Effector memory CD8-positive, alpha-beta T cell (primary cell): ENCODE measurements around the gene PPP2R3A.

Experiments used
- ATAC-seq: fragments of 150-1000 bp; cut with Tn5 transposase; replicated peaks from 2 replicates; pipeline ENCODE4 v1.10.0; 2021; ENCODE audit warnings: mild to moderate bottlenecking, moderate library complexity
- DNase-seq, 3 experiments: peaks; one replicate each; pipeline ENCODE4 v3.0.0; 2021
- H3K27ac Mint-ChIP-seq, 2 donors: one replicate each; pipeline ENCODE4 v1.8.0; 2022; ENCODE audit warnings: mild to moderate bottlenecking in 2 of 2, mixed read lengths in 2 of 2, moderate library complexity in 2 of 2
- H3K27me3 Mint-ChIP-seq, 2 donors: one replicate each; pipeline ENCODE4 v1.8.0; 2022; ENCODE audit warnings: mixed read lengths in 2 of 2
- H3K36me3 Mint-ChIP-seq: one replicate; pipeline ENCODE4 v1.8.0; 2022; ENCODE audit warnings: mild to moderate bottlenecking, moderate library complexity, mixed read lengths; ENCODE audit not compliant: insufficient read depth
- H3K4me1 Mint-ChIP-seq, 2 donors: one replicate each; pipeline ENCODE4 v1.8.0; 2022; ENCODE audit warnings: low read depth in 2 of 2, mixed read lengths in 2 of 2
- H3K4me3 Mint-ChIP-seq, 2 donors: one replicate each; pipeline ENCODE4 v1.8.0; 2022; ENCODE audit warnings: mild to moderate bottlenecking in 2 of 2, mixed read lengths in 2 of 2, moderate library complexity in 2 of 2
- H3K9me3 Mint-ChIP-seq, 2 donors: one replicate each; pipeline ENCODE4 v1.8.0; 2022; ENCODE audit warnings: mixed read lengths in 2 of 2
- total RNA-seq, 9 experiments: gene quantifications; one replicate each; lab custom pipeline; 2026; lab: John Stamatoyannopoulos, UW

PPP2R3A gene, protein sequence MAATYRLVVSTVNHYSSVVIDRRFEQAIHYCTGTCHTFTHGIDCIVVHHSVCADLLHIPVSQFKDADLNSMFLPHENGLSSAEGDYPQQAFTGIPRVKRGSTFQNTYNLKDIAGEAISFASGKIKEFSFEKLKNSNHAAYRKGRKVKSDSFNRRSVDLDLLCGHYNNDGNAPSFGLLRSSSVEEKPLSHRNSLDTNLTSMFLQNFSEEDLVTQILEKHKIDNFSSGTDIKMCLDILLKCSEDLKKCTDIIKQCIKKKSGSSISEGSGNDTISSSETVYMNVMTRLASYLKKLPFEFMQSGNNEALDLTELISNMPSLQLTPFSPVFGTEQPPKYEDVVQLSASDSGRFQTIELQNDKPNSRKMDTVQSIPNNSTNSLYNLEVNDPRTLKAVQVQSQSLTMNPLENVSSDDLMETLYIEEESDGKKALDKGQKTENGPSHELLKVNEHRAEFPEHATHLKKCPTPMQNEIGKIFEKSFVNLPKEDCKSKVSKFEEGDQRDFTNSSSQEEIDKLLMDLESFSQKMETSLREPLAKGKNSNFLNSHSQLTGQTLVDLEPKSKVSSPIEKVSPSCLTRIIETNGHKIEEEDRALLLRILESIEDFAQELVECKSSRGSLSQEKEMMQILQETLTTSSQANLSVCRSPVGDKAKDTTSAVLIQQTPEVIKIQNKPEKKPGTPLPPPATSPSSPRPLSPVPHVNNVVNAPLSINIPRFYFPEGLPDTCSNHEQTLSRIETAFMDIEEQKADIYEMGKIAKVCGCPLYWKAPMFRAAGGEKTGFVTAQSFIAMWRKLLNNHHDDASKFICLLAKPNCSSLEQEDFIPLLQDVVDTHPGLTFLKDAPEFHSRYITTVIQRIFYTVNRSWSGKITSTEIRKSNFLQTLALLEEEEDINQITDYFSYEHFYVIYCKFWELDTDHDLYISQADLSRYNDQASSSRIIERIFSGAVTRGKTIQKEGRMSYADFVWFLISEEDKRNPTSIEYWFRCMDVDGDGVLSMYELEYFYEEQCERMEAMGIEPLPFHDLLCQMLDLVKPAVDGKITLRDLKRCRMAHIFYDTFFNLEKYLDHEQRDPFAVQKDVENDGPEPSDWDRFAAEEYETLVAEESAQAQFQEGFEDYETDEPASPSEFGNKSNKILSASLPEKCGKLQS (N-terminal part only)
- total RNA-seq: 0 to 2.2 (median 0.66) reads per million in 9 experiments

DNA sequence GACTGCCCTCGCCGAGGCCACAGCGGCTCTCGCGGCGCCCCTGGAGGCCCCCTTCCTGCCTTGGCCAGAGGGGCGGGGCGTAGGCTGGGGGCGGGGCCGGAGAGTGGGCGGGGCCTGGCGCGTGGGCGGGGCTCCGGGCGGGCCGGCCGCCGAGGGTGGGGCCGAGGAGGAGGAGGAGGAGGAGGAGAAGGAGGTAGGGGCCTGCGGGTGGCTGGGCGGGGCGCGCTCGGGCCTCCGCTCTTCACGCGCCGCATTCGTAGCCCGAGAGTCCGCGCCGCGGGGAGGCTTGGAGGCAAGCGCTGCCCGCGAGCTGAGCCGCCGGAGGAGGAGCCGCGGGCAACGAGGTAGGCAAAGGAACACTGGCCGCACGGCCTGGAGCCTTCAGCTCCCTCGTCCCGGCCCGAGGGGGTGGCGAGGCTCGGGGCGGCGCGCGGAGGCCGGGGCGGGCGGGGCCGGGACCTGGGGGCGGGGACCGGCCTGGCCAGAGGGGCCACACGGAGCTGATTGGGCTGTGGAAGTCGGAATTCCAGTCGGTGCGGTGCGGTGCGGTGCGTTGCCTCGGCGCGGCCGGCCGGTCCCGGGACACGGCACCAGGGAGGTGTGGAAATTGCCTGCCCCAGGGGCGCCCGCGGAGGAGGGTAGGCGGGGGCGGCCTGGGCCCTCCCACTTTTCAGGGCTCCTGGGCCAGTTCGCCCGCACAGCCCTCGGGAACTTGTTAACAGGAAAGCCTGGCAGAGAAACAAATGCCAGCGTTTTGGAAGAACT lies at the start of gene PPP2R3A:
Gene PPP2R3A (plus strand): TSS at position 223 of the 765 bp plus-strand sequence. CDS start 35,771 bp downstream, outside the sequence.
- H3K27ac Mint-ChIP-seq: peak within 1 kb of the TSS in 1 of 2 donors; percentile 18
- ATAC-seq: peak; percentile 87
- peaks cover 34 to 40% of the 10 kb centered on the region in 2 donors for H3K27me3 Mint-ChIP-seq
- DNase-seq: peak; percentile 53 to 60 (median 55)
- H3K4me3 Mint-ChIP-seq: peak within 1 kb of the TSS; percentile 82 to 83
- H3K9me3 Mint-ChIP-seq: peaks cover 3 to 10% of the 10 kb centered on the region in 2 donors
- peaks cover 4 to 6% of the 10 kb centered on the region in 2 donors for H3K4me1 Mint-ChIP-seq
- H3K36me3 Mint-ChIP-seq: peaks cover 3% of the 10 kb centered on the region

DNA sequence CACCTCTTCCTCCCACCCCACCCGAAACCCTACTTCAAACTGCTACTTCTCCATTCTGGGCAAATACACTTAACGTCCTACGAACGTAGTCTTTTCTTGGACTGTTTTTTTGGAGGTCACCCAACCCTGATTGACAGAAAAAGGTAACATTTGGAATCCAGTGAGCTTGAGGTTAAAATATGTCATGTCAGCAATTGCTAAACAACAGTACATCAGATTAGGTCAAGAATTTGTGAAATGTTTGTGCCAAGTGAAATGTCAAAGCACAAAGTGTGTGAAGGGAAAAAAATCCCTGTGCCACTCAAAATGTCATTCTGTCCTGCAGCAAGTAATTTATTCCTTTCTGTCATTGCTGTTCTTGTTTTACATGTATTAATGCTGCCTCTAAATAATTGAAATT lies 49.2 kb upstream of the PPP2R3A start:
- no peak overlapping the region for H3K27ac Mint-ChIP-seq
- no peaks in the 10 kb centered on the region for H3K36me3 Mint-ChIP-seq
- peaks cover 9 to 10% of the 10 kb centered on the region in 2 donors for H3K27me3 Mint-ChIP-seq
- DNase-seq (no peak), ATAC-seq (no peak)
- H3K9me3 Mint-ChIP-seq: no peaks in the 10 kb centered on the region
- H3K4me1 Mint-ChIP-seq: no peaks in the 10 kb centered on the region
- H3K4me3 Mint-ChIP-seq: no peak overlapping the region

DNA sequence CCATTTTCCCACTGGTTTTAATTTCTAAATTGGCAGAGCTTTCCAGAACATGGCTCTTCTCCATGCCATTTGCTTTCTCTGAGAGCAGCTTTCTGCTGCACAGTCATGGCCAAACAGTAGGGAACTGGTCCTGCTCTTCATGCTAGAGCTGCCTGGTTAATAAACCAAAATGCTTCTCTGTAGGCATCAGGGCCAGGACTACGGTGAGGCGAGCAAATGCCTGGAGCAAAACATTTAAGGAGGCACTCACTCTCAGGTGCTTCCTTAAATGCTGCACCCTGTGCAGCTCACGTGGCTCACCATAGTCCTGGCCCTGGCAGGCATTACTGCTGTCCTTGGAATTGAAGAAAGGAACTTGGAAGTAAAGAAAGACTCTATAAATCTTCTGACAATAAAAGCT lies 48.5 kb upstream of the PPP2R3A start:
- peaks cover 7 to 10% of the 10 kb centered on the region in 2 donors for H3K27me3 Mint-ChIP-seq
- DNase-seq (no peak), ATAC-seq (no peak)
- H3K36me3 Mint-ChIP-seq: no peaks in the 10 kb centered on the region
- no peak overlapping the region for H3K27ac Mint-ChIP-seq
- H3K4me3 Mint-ChIP-seq: no peak overlapping the region
- H3K4me1 Mint-ChIP-seq: no peaks in the 10 kb centered on the region
- H3K9me3 Mint-ChIP-seq: no peaks in the 10 kb centered on the region

DNA sequence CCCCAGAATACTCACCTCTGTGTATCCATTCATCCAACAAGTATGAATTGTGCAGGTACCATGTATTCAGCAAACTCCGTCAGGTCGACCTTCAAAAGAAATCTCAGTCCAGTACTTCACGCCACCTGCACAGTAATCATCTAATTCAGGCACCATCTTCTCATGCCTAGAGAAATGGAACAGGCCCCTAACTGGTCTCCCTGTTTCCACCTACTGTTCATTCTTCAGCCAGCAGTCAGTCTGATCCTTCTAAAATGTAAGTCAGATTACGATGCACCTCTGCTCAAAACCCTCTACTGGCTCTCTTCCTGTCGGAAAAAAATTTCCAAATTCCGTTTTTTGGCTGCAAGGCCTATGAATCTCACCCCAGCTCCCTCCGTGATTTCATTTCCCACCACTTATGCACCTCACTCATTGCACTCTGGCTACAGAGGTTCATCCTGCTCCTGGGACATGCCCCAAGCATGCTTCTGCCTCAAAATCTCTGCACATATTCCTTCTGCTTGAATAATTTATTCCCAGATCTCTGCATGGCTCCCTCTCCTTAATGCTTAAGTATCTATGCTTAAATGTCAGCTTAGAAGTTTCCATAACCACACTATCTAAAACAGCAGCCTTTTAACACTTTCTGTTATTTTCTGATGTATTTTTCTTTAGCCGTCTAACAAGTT lies 47.5 kb upstream of the PPP2R3A start:
- DNase-seq (no peak), ATAC-seq (no peak)
- Mint-ChIP-seq H3K9me3 (no peaks in the 10 kb centered on the region), H3K27ac (no peak overlapping the region), H3K27me3 (peaks cover 7 to 10% of the 10 kb centered on the region in 2 donors), H3K4me1 (no peaks in the 10 kb centered on the region), H3K4me3 (no peak overlapping the region), H3K36me3 (no peaks in the 10 kb centered on the region)

DNA sequence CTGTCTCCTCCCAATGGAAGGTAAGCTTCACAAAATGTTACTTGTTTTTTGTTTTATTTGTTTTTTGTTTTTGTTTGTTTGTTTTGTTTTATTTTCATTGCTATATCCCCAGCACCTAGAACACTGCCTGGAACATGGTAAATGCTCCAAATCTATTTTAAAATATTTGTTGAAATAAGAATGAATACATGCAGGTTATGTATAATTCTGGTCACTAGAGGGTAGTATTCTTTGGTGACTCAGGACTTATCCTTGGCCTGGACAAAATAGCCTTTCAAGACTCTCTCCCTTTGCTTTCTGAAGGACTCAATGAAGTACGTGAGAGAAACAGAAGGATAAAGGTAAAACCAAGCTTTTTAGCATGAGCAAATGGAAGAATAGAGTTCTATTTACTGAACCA lies 46.9 kb upstream of the PPP2R3A start:
- ATAC-seq (no peak), DNase-seq (no peak)
- H3K36me3 Mint-ChIP-seq: no peaks in the 10 kb centered on the region
- no peak overlapping the region for H3K4me3 Mint-ChIP-seq
- peaks cover 7 to 10% of the 10 kb centered on the region in 2 donors for H3K27me3 Mint-ChIP-seq
- H3K9me3 Mint-ChIP-seq: no peaks in the 10 kb centered on the region
- H3K27ac Mint-ChIP-seq: no peak overlapping the region
- H3K4me1 Mint-ChIP-seq: no peaks in the 10 kb centered on the region

DNA sequence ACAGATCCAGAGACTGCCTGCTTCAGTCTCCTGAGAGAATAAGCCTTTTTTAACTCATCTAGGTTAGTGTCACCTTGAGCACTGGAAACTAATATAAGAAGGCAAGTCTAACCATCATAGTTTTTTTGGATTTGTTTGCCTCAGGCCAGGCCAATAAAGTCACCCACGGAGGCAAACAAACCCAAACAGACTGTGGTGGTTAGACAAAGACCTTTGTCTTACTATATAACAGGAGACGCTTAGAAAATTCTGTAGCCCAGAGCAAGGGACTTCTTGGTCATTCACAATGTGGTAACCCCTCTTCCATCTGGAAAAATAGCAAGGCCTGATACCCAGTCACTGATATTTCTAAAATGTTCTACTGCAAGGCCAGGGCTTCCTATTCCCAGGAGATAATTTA lies 45.3 kb upstream of the PPP2R3A start:
- Mint-ChIP-seq H3K4me3 (no peak overlapping the region), H3K27me3 (peaks cover 15 to 17% of the 10 kb centered on the region in 2 donors), H3K4me1 (no peaks in the 10 kb centered on the region), H3K36me3 (no peaks in the 10 kb centered on the region), H3K9me3 (no peaks in the 10 kb centered on the region), H3K27ac (no peak overlapping the region)
- DNase-seq (no peak), ATAC-seq (no peak)

DNA sequence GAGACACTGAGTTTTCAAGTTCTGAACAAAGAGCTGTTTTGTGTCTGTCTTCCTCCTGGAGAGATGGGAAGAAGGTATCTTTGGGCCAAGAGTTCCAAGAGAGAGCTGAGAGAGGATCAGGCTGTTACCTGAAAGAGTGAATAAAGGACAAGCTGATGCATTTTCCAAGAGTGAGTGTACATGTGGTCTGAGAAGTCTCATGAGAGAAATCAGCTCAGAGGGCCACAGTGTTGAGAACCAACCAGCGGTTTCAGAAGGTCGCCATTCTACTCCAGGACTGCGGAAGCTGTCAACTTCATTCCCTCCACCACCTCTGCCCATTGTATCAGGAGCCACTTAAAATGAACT lies 42.7 kb upstream of the PPP2R3A start:
- Mint-ChIP-seq H3K4me1 (no peaks in the 10 kb centered on the region), H3K27me3 (peaks cover 13 to 16% of the 10 kb centered on the region in 2 donors), H3K9me3 (no peaks in the 10 kb centered on the region), H3K36me3 (no peaks in the 10 kb centered on the region), H3K4me3 (no peak overlapping the region), H3K27ac (no peak overlapping the region)
- no peak for DNase-seq
- no peak for ATAC-seq

DNA sequence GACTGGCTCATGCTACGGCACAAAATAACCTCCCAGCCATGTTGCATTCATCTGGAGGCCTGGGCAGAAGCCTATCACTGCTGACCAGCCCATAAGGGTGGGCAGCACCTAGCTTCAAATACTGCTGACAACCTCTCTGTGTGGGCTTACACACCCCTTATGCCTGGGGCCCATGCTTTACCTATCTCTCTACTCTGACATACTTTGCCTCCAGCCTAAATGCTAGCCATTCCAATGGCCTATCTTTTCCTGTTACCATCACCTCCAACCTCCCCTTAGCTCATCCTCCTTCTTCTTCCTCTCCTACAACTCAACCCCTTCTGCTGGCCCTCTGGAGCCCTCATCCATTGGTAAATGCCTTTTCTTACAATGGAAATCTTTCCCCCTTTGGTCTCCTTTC lies 41.0 kb upstream of the PPP2R3A start:
- ATAC-seq (no peak), DNase-seq (no peak)
- Mint-ChIP-seq H3K4me3 (no peak overlapping the region), H3K27ac (no peak overlapping the region), H3K9me3 (no peaks in the 10 kb centered on the region), H3K4me1 (no peaks in the 10 kb centered on the region), H3K36me3 (no peaks in the 10 kb centered on the region), H3K27me3 (peaks cover 5 to 18% of the 10 kb centered on the region in 2 donors)

DNA sequence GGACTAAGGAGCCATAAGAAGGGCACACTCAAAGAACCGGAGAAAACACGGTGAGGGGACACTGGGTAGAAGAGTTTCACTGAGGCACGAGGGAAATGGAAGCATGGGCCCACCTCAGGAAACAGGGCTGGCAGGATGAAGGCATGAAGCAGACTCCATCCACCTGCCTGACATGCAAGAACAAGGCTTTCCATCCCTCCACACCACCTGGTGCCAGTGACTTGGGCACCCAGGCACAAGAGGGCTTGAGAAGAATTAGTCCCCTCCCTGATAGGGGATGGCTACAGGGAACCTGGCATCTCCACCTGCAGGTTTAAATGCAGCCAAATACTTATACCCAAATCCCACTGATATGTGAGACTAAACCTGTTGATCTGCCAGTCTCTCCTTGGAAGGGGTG lies 38.9 kb upstream of the PPP2R3A start:
- Mint-ChIP-seq H3K27me3 (peaks cover 5 to 20% of the 10 kb centered on the region in 2 donors), H3K9me3 (no peaks in the 10 kb centered on the region), H3K4me1 (no peaks in the 10 kb centered on the region), H3K27ac (no peak overlapping the region), H3K4me3 (no peak overlapping the region), H3K36me3 (no peaks in the 10 kb centered on the region)
- no peak for ATAC-seq
- DNase-seq: no peak

DNA sequence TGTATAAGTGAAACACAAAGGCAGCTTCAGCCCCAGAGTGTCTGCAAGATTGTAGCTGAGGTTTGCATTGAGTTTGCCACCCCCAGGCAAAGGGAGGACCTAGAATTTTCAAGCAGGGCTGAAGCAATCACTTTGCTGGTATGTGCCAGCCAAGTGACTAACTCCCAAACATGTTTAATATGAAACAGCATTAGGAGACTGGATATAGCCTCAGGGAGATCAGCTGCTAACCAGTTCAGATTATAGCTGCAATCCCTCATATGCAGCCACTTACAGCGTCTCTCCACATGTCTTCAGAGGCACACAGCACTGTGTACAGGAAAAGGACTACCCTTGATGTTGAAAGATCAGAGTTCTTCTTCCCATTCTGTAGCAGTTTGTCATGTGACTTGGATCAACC lies 38.4 kb upstream of the PPP2R3A start:
- Mint-ChIP-seq H3K9me3 (no peaks in the 10 kb centered on the region), H3K4me1 (no peaks in the 10 kb centered on the region), H3K36me3 (no peaks in the 10 kb centered on the region), H3K27me3 (peaks cover 5 to 20% of the 10 kb centered on the region in 2 donors), H3K27ac (no peak overlapping the region), H3K4me3 (no peak overlapping the region)
- DNase-seq: no peak
- no peak for ATAC-seq

DNA sequence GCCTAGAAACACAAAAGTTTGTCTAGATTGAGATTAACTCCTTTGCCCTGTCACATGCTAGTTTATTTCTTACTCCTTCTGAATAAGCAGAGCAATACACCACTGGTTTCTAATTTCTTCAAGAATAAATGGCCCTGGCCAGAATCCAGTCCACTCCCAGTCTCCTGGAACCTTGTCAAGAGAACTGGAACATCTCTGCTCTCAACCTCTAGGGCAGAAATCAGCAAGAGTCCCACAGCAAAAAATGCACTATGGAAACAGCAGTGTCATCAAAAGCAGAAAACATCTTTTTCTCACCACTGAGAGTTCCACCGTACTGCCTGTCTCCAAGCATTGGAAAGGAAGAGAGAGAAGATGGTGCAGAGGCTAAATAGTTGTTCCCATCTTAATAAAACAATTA lies 35.9 kb upstream of the PPP2R3A start:
- no peak for DNase-seq
- Mint-ChIP-seq H3K9me3 (peaks cover under 1 to 3% of the 10 kb centered on the region in 2 donors), H3K4me1 (no peaks in the 10 kb centered on the region), H3K27me3 (peaks cover 1 to 15% of the 10 kb centered on the region in 2 donors), H3K36me3 (no peaks in the 10 kb centered on the region), H3K27ac (no peak overlapping the region), H3K4me3 (no peak overlapping the region)
- no peak for ATAC-seq

DNA sequence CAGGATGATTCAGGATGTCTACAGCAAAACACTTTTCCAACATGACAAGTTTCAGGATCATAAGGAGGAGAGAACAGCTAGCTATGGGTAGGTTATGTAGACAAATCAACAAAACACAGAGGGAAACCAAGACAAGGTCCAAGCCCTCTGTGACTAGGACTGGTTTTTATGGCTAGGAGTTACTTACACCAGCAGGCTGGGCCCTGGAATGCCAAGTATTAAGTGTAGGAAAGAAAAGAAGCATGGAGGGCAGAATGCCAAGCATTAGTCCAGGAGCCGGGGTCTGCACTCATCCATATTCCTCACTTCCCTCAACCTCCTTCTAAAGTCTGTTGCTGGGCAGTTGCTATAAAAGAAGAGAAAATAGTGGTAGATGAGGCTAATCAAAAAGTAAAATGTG lies 35.3 kb upstream of the PPP2R3A start:
- H3K4me1 Mint-ChIP-seq: no peaks in the 10 kb centered on the region
- H3K4me3 Mint-ChIP-seq: no peak overlapping the region
- H3K27ac Mint-ChIP-seq: no peak overlapping the region
- peaks cover 2 to 5% of the 10 kb centered on the region in 2 donors for H3K9me3 Mint-ChIP-seq
- DNase-seq: no peak
- H3K36me3 Mint-ChIP-seq: no peaks in the 10 kb centered on the region
- no peak for ATAC-seq
- peaks cover 0 to 9% of the 10 kb centered on the region in 2 donors for H3K27me3 Mint-ChIP-seq
